Measurements from ENCODE around the gene SUMO3.

- TF ChIP-seq POLR2A (IDR thresholded peaks at IDR 0.05; ENCODE audit: low read length) (no peak), GATA1 (IDR thresholded peaks at IDR 0.05; ENCODE audit: low read depth, low read length) (no peak)
These were observed 45.9 kb downstream of the SUMO3 start for GRCh38 chr21:44771896-44772525.

Data from erythroblast (primary cell).